ENCODE results near the gene TMTC2. TPM values are rescaled to one million over a fixed set of nuclear protein-coding genes. Genes with fewer than 3 reads are reported as not detected.

TMTC2 gene
- total RNA-seq, 1 donor from 2014 or later = 2.2 TPM

DNA sequence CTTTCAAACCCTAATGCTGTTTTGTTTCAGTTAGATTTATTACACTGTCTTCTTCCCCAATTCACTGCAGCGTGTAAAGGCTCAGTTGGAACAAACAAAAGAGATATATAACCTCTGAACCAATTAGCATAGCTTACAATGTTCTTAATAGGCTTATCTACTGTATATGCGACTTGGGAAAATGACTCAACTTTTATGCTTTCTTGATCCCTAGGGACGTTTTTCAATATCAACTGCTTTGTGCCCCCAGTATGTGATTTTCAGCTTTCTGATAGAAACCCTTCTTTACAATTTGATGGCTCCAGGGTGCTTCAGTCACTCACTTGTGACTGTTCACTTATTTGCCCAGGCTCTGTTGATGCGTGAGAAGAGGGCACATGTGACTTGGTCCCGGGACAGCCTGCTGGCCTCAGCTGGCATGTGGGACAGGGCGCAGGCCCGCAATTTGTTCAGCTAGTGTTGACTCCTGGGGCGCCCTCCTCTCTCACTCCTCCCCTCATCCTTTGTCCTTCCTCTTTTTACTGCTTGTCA lies 107.1 kb downstream of the TMTC2 start:
- Mint-ChIP-seq H3K27ac (no peak overlapping the region), H3K36me3 (ENCODE audit: low read depth) (no peaks in the 10 kb centered on the region), H3K4me3 (no peak overlapping the region), H3K9me3 (peaks cover 5% of the 10 kb centered on the region), H3K4me1 (no peaks in the 10 kb centered on the region), H3K27me3 (no peaks in the 10 kb centered on the region)
- TF ChIP-seq, protein P1, sequence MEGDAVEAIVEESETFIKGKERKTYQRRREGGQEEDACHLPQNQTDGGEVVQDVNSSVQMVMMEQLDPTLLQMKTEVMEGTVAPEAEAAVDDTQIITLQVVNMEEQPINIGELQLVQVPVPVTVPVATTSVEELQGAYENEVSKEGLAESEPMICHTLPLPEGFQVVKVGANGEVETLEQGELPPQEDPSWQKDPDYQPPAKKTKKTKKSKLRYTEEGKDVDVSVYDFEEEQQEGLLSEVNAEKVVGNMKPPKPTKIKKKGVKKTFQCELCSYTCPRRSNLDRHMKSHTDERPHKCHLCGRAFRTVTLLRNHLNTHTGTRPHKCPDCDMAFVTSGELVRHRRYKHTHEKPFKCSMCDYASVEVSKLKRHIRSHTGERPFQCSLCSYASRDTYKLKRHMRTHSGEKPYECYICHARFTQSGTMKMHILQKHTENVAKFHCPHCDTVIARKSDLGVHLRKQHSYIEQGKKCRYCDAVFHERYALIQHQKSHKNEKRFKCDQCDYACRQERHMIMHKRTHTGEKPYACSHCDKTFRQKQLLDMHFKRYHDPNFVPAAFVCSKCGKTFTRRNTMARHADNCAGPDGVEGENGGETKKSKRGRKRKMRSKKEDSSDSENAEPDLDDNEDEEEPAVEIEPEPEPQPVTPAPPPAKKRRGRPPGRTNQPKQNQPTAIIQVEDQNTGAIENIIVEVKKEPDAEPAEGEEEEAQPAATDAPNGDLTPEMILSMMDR (IDR thresholded peaks at IDR 0.05) = no peak
- intact Hi-C loops (cut with micrococcal nuclease) = no loop called here
- ATAC-seq (ENCODE audit: low read depth) (no peak), DNase-seq (no peak)
- ChIA-PET CTCF (no interaction called here), POLR2A (no interaction called here)

DNA sequence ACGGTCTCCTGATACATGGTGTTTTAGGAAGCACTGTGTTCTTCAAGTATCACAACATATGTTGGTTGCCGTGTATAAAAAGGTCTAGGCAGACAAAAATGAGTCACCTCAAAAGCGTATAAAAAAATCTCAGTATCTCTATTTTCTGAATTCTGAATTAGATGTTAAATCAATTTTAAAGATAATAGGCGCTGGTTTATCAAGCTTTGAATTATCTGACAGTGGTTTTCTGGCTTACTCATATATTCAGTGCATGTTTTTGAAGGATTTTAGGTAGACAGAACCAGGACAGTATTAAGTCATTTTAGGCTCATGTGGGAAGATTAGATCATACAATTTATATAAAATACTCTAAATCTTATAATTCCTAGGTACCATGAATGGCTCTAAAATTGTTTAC lies 110.8 kb downstream of the TMTC2 start:
- H3K4me3 Mint-ChIP-seq = no peak overlapping the region
- H3K9me3 Mint-ChIP-seq = peaks cover 4% of the 10 kb centered on the region
- H3K36me3 Mint-ChIP-seq (ENCODE audit: low read depth) = no peaks in the 10 kb centered on the region
- intact Hi-C loops (cut with micrococcal nuclease) = no loop called here
- H3K27me3 Mint-ChIP-seq = no peaks in the 10 kb centered on the region
- ChIA-PET CTCF (no interaction called here), POLR2A (no interaction called here)
- ATAC-seq (ENCODE audit: low read depth) = no peak
- TF ChIP-seq, protein P1 (IDR thresholded peaks at IDR 0.05) = no peak
- DNase-seq = no peak
- no peaks in the 10 kb centered on the region for H3K4me1 Mint-ChIP-seq
- no peak overlapping the region for H3K27ac Mint-ChIP-seq

DNA sequence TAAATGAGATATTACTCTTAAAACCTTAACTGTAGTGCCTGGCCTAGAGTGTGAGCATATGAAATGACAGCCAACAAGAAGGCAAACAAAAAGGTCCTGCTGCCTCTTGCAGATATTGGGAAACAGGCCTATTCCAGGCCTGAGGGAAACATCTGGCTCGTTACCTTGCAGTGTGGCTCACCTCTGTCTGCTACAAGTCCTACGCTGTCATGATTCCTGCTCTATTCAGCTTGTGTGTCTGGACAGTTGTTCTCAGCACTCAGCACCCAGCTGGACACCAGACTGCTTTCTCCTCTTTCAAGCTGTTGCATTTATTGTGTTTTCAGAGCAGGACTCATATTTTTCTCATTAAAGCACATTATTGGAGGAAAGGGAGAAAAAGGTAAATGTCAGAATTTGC lies 113.5 kb downstream of the TMTC2 start:
- ATAC-seq (ENCODE audit: low read depth) (no peak), DNase-seq (no peak)
- TF ChIP-seq, protein P1 (IDR thresholded peaks at IDR 0.05) = no peak
- no peak overlapping the region for H3K27ac Mint-ChIP-seq
- H3K9me3 Mint-ChIP-seq = peaks cover 4% of the 10 kb centered on the region
- no peaks in the 10 kb centered on the region for H3K27me3 Mint-ChIP-seq
- H3K4me3 Mint-ChIP-seq = no peak overlapping the region
- POLR2A ChIA-PET = no interaction called here
- no peaks in the 10 kb centered on the region for H3K4me1 Mint-ChIP-seq
- no peaks in the 10 kb centered on the region for H3K36me3 Mint-ChIP-seq (ENCODE audit: low read depth)
- intact Hi-C loops (cut with micrococcal nuclease) = no loop called here
- CTCF ChIA-PET = no interaction called here

- ChIA-PET CTCF (no interaction called here), POLR2A (no interaction called here)
- H3K27me3 Mint-ChIP-seq = no peaks in the 10 kb centered on the region
- intact Hi-C loops (cut with micrococcal nuclease) = no loop called here
- ATAC-seq (ENCODE audit: low read depth) (no peak), DNase-seq (no peak)
- no peaks in the 10 kb centered on the region for H3K4me1 Mint-ChIP-seq
- no peak overlapping the region for H3K27ac Mint-ChIP-seq
- peaks cover 4% of the 10 kb centered on the region for H3K9me3 Mint-ChIP-seq
- no peaks in the 10 kb centered on the region for H3K36me3 Mint-ChIP-seq (ENCODE audit: low read depth)
- TF ChIP-seq, protein P1 (IDR thresholded peaks at IDR 0.05) = no peak
- no peak overlapping the region for H3K4me3 Mint-ChIP-seq
Observed at GRCh38 chr12:82801951-82802610, 115.4 kb downstream of the TMTC2 start.

DNA sequence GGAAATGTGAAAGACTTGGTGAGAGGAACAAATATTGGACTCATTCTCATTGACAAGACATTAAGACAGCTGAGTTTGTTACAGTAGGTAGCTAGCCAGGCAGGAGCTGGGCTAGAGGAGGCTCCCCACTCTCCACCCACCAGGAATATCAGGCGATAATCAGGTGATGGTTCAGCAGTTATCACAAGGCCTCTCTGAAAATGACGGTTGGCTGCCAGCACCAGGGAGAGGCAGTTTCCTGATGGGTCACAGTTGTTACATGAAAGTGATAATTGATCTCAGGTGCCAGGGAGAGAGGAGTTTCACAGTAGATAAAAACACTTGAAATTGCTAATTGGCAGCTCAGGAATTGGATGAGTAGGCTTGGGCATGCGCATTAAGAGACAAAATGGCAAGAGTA lies 116.5 kb downstream of the TMTC2 start:
- H3K4me3 Mint-ChIP-seq = no peak overlapping the region
- H3K27me3 Mint-ChIP-seq = no peaks in the 10 kb centered on the region
- no peaks in the 10 kb centered on the region for H3K36me3 Mint-ChIP-seq (ENCODE audit: low read depth)
- intact Hi-C loops (cut with micrococcal nuclease) = no loop called here
- H3K4me1 Mint-ChIP-seq = no peaks in the 10 kb centered on the region
- POLR2A ChIA-PET = no interaction called here
- no peak overlapping the region for H3K27ac Mint-ChIP-seq
- H3K9me3 Mint-ChIP-seq = peaks cover 2% of the 10 kb centered on the region
- no peak for ATAC-seq (ENCODE audit: low read depth)
- TF ChIP-seq, protein P1 (IDR thresholded peaks at IDR 0.05) = no peak
- DNase-seq = no peak
- CTCF ChIA-PET = no interaction called here

Measured in activated B cell treated with CpG ODN at 0.5 μM for 24 hours (primary cell).